Activated CD4-positive, alpha-beta T cell treated with anti-CD3 and anti-CD28 coated beads, Interleukin-2, amount 10 ng/mL, durations not matched to agents 7 days and 5 days (primary cell): ENCODE results near the gene OR6B3. TPM values are rescaled to one million over a fixed set of nuclear protein-coding genes. Genes with fewer than 3 reads are reported as not detected.

Experiments
- CTCF ChIA-PET: fragments of 350-600 bp; sonication (Branson Sonifier 250); formaldehyde crosslinking; loops from one replicate; lab custom pipeline; 2021; ENCODE audit warnings: antibody characterized with exemption; lab: Charles Lee
- POLR2A ChIA-PET: fragments of 350-600 bp; sonication (Branson Sonifier 250); formaldehyde crosslinking; loops from one replicate; lab custom pipeline; 2021; ENCODE audit warnings: antibody characterized with exemption; lab: Charles Lee
- DNase-seq: peaks from one replicate; pipeline ENCODE4 v3.0.0-alpha.2; 2020
- H3K27ac Mint-ChIP-seq: one replicate; pipeline ENCODE4 v1.8.0; 2021; ENCODE audit warnings: mild to moderate bottlenecking, moderate library complexity, mixed read lengths
- H3K27me3 Mint-ChIP-seq: one replicate; pipeline ENCODE4 v1.8.0; 2021; ENCODE audit warnings: mixed read lengths
- H3K36me3 Mint-ChIP-seq: one replicate; pipeline ENCODE4 v1.8.0; 2021; ENCODE audit warnings: low read depth, mixed read lengths
- H3K4me1 Mint-ChIP-seq: one replicate; pipeline ENCODE4 v1.8.0; 2021; ENCODE audit warnings: mixed read lengths
- H3K4me3 Mint-ChIP-seq: one replicate; pipeline ENCODE4 v1.8.0; 2021; ENCODE audit warnings: mild to moderate bottlenecking, moderate library complexity, mixed read lengths
- H3K9me3 Mint-ChIP-seq: one replicate; pipeline ENCODE4 v1.8.0; 2021; ENCODE audit warnings: mixed read lengths
- total RNA-seq, 2 experiments: library from RNA; stranded (reverse); gene quantifications; one replicate each; pipeline ENCODE4 v1.2.3, GENCODE V29; 2021

OR6B3 gene
- not detected for total RNA-seq

- no peaks in the 10 kb centered on the region for H3K36me3 Mint-ChIP-seq
- H3K27ac Mint-ChIP-seq, result no peak within 1 kb of the TSS
- CTCF ChIA-PET, result no interaction called here
- no peak within 1 kb of the TSS for H3K4me3 Mint-ChIP-seq
- no peaks in the 10 kb centered on the region for H3K9me3 Mint-ChIP-seq
- POLR2A ChIA-PET, result no interaction called here
- no peaks in the 10 kb centered on the region for H3K4me1 Mint-ChIP-seq
- H3K27me3 Mint-ChIP-seq, result peaks cover 34% of the 10 kb centered on the region
- DNase-seq, result no peak
Measured at GRCh38 chr2:240053173-240054155, at the start of gene OR6B3. Gene OR6B3 (minus strand): TSS chr2:240053521.

DNA sequence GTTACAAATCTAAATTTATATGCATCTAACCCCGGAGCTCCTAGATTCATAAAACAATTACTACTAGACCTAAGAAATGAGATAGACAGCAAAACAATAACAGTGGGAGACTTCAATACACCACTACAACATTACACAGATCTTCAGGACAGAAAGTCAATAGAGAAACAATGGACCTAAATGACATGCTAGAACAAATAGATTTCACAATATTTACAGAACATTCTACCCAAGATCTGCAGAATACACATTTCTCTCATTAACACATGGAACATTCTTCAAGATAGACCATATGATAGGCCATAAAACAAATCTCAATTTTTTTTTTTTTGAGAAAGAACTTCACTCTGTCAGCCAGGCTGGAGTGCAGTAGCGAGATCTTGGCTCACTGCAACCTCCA, 45.0 kb upstream of the OR6B3 start:
- Mint-ChIP-seq H3K4me3 (no peak overlapping the region), H3K27me3 (peaks cover 76% of the 10 kb centered on the region), H3K9me3 (peaks cover 3% of the 10 kb centered on the region), H3K36me3 (no peaks in the 10 kb centered on the region), H3K27ac (no peak overlapping the region), H3K4me1 (no peaks in the 10 kb centered on the region)
- ChIA-PET CTCF (interaction anchor here (0.6 kb wide), 2 partner anchors 713 to 1169 kb away, joined by 3 read pairs; no protein-coding TSS in a partner anchor), POLR2A (no interaction called here)
- no peak for DNase-seq

- no peak for DNase-seq
- CTCF ChIA-PET, result interaction anchor here (1.0 kb wide), 1 partner anchor 74 kb away, joined by 3 read pairs; no protein-coding TSS in a partner anchor
- H3K4me1 Mint-ChIP-seq, result no peaks in the 10 kb centered on the region
- H3K27ac Mint-ChIP-seq, result no peak overlapping the region
- no peaks in the 10 kb centered on the region for H3K36me3 Mint-ChIP-seq
- POLR2A ChIA-PET, result no interaction called here
- peaks cover 73% of the 10 kb centered on the region for H3K27me3 Mint-ChIP-seq
- H3K4me3 Mint-ChIP-seq, result no peak overlapping the region
- peaks cover 3% of the 10 kb centered on the region for H3K9me3 Mint-ChIP-seq
Measured at GRCh38 chr2:240095556-240096523, 42.5 kb upstream of the OR6B3 start.

- Mint-ChIP-seq H3K27me3 (peaks cover 33% of the 10 kb centered on the region), H3K36me3 (peaks cover 2% of the 10 kb centered on the region), H3K9me3 (peaks cover 18% of the 10 kb centered on the region), H3K27ac (no peak overlapping the region), H3K4me1 (no peaks in the 10 kb centered on the region), H3K4me3 (no peak overlapping the region)
- ChIA-PET CTCF (no interaction called here), POLR2A (no interaction called here)
- DNase-seq, result no peak
Measured at GRCh38 chr2:240089306-240089705, 36.0 kb upstream of the OR6B3 start.

DNA sequence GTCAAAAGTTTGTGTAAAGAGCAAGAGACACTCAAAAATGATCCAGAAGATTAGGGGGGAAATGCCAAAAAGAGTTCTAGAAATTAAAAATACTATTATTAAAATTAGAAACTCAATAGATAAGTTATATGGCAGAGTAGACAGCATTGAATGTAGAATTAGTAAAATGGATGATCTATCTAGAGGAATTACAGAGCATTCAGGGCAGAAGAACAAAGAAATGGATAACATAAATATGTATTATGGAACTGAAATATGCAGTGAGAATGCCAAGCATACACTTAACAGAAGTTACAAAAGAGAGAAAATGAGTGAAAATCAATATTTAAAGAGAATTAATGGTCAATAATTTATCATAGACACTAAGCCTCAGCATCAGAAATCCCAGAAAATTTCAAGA, 33.2 kb upstream of the OR6B3 start:
- no peak for DNase-seq
- no peak overlapping the region for H3K4me3 Mint-ChIP-seq
- ChIA-PET CTCF (no interaction called here), POLR2A (no interaction called here)
- no peaks in the 10 kb centered on the region for H3K4me1 Mint-ChIP-seq
- H3K9me3 Mint-ChIP-seq, result peaks cover 18% of the 10 kb centered on the region
- peaks cover 20% of the 10 kb centered on the region for H3K27me3 Mint-ChIP-seq
- H3K27ac Mint-ChIP-seq, result no peak overlapping the region
- H3K36me3 Mint-ChIP-seq, result peaks cover 2% of the 10 kb centered on the region

- Mint-ChIP-seq H3K4me3 (no peak overlapping the region), H3K36me3 (no peaks in the 10 kb centered on the region), H3K4me1 (no peaks in the 10 kb centered on the region), H3K27me3 (peaks cover 11% of the 10 kb centered on the region), H3K27ac (no peak overlapping the region), H3K9me3 (peaks cover 12% of the 10 kb centered on the region)
- DNase-seq, result no peak
- ChIA-PET POLR2A (no interaction called here), CTCF (no interaction called here)
Measured at GRCh38 chr2:240078631-240079030, 25.3 kb upstream of the OR6B3 start.

GRCh38 chr2:240077442-240077841, 24.1 kb upstream of the OR6B3 start:
- Mint-ChIP-seq H3K27ac (no peak overlapping the region), H3K27me3 (peaks cover 6% of the 10 kb centered on the region), H3K4me1 (no peaks in the 10 kb centered on the region), H3K9me3 (peaks cover 12% of the 10 kb centered on the region), H3K4me3 (no peak overlapping the region), H3K36me3 (no peaks in the 10 kb centered on the region)
- CTCF ChIA-PET, result no interaction called here
- DNase-seq, result no peak
- POLR2A ChIA-PET, result no interaction called here

DNA sequence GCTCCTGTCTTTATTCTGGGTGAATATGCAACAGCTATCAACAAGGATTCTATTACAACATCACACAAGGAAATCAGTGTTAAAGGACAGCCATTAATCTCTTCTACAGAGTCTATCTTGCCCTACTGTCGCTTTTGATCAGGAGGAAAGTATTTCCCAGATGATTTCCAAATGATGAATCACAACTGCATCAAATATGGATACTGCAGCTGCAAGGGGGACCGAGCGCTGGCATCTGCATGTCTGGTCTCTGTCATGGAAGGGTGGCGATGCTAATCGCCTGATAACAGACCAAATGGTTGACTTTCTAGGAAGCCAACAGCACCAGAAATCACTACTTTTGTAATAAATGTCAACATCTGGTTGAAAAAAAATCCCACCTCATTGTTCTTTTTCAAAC, 21.2 kb upstream of the OR6B3 start:
- no peak overlapping the region for H3K27ac Mint-ChIP-seq
- no peak for DNase-seq
- POLR2A ChIA-PET, result no interaction called here
- H3K9me3 Mint-ChIP-seq, result peaks cover 12% of the 10 kb centered on the region
- peaks cover 5% of the 10 kb centered on the region for H3K27me3 Mint-ChIP-seq
- no peaks in the 10 kb centered on the region for H3K4me1 Mint-ChIP-seq
- H3K4me3 Mint-ChIP-seq, result no peak overlapping the region
- CTCF ChIA-PET, result no interaction called here
- no peaks in the 10 kb centered on the region for H3K36me3 Mint-ChIP-seq

GRCh38 chr2:240070907-240071306, 17.6 kb upstream of the OR6B3 start:
- Mint-ChIP-seq H3K4me1 (no peaks in the 10 kb centered on the region), H3K27ac (no peak overlapping the region), H3K4me3 (no peak overlapping the region), H3K9me3 (no peaks in the 10 kb centered on the region), H3K36me3 (no peaks in the 10 kb centered on the region), H3K27me3 (peaks cover 17% of the 10 kb centered on the region)
- ChIA-PET POLR2A (no interaction called here), CTCF (no interaction called here)
- DNase-seq, result no peak

DNA sequence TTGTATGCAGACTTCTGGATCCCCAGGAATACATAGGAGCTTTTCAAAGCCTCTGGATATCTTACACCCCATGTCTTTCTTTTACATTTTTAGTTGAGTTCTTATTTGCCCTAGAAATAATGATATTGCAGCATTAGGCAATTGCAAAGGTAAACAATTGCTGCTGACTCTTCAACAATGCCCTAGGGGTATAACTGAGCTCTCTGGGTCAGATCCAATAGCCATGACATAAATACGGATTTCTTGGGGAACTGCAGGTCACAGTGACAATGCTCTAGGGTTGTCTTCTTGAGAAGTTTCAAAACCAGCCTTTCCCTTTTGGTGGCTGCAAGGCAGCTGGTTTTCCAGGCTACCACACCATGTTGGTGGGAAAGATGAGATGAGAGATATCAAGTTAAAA, 16.5 kb upstream of the OR6B3 start:
- H3K27ac Mint-ChIP-seq, result no peak overlapping the region
- peaks cover 23% of the 10 kb centered on the region for H3K27me3 Mint-ChIP-seq
- no peaks in the 10 kb centered on the region for H3K4me1 Mint-ChIP-seq
- H3K36me3 Mint-ChIP-seq, result no peaks in the 10 kb centered on the region
- CTCF ChIA-PET, result interaction anchor here (0.7 to 1.2 kb wide), 2 partner anchors 9 to 36 kb away, joined by 3 read pairs; no protein-coding TSS in a partner anchor
- POLR2A ChIA-PET, result no interaction called here
- no peaks in the 10 kb centered on the region for H3K9me3 Mint-ChIP-seq
- DNase-seq, result no peak
- no peak overlapping the region for H3K4me3 Mint-ChIP-seq

DNA sequence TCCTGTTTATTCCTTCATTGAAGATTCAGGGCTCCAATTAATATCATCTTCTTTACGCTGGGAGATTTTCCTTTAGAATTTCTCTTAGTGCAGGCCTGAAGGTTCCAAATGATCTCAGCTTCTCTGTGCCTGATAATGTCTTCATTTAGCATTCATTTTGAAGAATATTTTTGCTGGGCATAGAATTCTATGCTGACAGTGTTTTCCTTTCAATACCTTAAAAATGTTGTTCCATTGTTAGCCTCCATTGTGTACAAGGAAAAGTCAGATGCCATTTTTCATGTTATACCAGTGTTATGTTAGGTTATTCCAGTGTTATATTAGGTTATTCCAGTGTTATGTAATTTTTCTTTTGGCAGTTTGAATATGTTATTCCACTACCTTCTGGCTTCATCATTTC, 14.9 kb upstream of the OR6B3 start:
- peaks cover 33% of the 10 kb centered on the region for H3K27me3 Mint-ChIP-seq
- H3K27ac Mint-ChIP-seq, result no peak overlapping the region
- H3K4me3 Mint-ChIP-seq, result no peak overlapping the region
- no peaks in the 10 kb centered on the region for H3K4me1 Mint-ChIP-seq
- DNase-seq, result no peak
- CTCF ChIA-PET, result no interaction called here
- no peaks in the 10 kb centered on the region for H3K36me3 Mint-ChIP-seq
- POLR2A ChIA-PET, result no interaction called here
- H3K9me3 Mint-ChIP-seq, result no peaks in the 10 kb centered on the region

DNA sequence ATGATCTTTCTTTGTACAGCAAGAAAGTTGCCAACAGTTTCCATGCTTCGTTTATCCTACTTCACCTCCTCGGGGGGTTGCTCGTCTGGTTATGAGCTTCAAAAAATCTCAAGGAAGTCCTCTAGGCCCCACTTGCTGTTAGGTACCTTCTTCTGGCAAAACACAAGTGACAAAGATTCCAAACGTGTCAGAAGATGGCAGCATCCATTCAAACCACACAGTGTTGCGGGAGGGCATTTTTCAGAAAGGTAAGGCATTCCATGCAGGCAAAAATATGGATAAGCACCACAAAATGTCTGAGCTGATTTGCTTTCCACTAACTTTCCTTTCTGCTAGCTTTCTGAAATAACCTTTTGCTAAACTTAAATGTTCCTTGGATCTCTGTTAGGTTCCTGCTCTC, 13.2 kb upstream of the OR6B3 start:
- H3K4me1 Mint-ChIP-seq, result no peaks in the 10 kb centered on the region
- no peak overlapping the region for H3K27ac Mint-ChIP-seq
- ChIA-PET CTCF (no interaction called here), POLR2A (no interaction called here)
- no peak for DNase-seq
- no peaks in the 10 kb centered on the region for H3K36me3 Mint-ChIP-seq
- H3K4me3 Mint-ChIP-seq, result no peak overlapping the region
- peaks cover 46% of the 10 kb centered on the region for H3K27me3 Mint-ChIP-seq
- no peaks in the 10 kb centered on the region for H3K9me3 Mint-ChIP-seq

GRCh38 chr2:240064898-240065297, 11.6 kb upstream of the OR6B3 start:
- Mint-ChIP-seq H3K9me3 (no peaks in the 10 kb centered on the region), H3K4me1 (no peaks in the 10 kb centered on the region), H3K27ac (no peak overlapping the region), H3K4me3 (no peak overlapping the region), H3K27me3 (peaks cover 46% of the 10 kb centered on the region), H3K36me3 (no peaks in the 10 kb centered on the region)
- CTCF ChIA-PET, result no interaction called here
- DNase-seq, result no peak
- POLR2A ChIA-PET, result no interaction called here
